HG02840 (cell line): Measurements from ENCODE around the gene JKAMP.
A peak's percentile ranks its signal among the peaks of the same experiment; 100 is the strongest.

Experiments
- ATAC-seq: cut with Tn5 transposase; IDR thresholded peaks from one replicate; pipeline ENCODE4 v1.9.1; 2021; ENCODE audit warnings: mild to moderate bottlenecking, moderate library complexity, moderate number of reproducible peaks; ENCODE audit not compliant: unreplicated experiment, low FRiP score

The JKAMP gene

GRCh38 chr14:59480166-59480565 is 4.2 kb upstream of the JKAMP start:
- no peak for ATAC-seq

DNA sequence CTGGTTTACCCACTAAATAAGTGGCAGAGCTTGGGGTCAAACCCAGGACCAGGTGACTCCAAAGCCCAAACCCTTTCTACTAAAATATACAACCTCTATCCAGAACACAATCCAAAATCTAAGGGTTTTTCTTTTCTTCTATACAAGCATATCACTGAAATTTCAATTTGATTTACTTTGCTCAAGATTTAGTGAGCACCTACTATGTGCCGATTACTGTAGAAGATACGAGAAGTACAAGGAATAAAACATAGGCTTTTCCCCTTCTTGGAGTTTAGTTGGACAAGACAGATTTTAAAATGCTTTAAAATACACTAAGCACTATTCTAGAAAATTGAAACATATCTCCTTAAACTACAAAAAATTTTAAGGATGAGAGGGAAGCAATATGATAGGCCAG is 2.9 kb upstream of the JKAMP start:
- ATAC-seq: no peak

DNA sequence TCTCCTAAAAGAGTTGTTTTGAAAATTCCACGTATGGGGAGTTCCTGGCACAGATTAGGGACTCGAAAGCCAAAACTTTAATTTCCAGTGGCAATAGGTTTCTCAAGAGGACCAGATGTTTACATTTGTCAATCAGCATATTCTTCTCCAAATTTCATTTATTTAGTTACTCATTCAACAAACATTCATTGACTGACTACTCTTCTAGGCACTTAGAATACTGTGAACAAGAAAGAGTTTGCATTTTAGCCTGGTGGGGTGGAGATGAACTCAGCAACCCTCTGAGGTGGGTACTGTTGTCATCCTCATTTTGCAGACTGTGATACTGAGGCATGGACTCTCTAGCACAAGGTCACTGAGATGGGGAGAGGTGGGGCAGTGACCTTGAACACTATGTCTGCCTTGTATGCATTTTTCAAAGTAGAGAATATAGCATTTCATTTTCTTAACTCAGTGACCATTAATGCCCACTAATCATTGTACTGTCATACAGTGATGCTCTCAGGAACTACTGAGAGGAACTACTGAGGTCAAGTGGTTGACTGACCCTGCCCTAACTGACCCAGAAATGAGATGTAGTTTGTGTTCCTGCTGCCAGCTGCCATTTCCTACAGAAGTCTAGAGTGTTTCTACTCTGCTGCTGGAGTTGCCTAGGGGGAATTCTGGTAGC is 2.3 kb upstream of the JKAMP start:
- no peak for ATAC-seq

GRCh38 chr14:59482541-59483331 is 1.6 kb upstream of the JKAMP start:
- no peak for ATAC-seq

GRCh38 chr14:59483363-59483762 is 954 bp upstream of the JKAMP start:
- ATAC-seq: no peak

- ATAC-seq: peak; percentile 49
Measured at GRCh38 chr14:59484639-59485175, 390 bp downstream of the JKAMP start.

DNA sequence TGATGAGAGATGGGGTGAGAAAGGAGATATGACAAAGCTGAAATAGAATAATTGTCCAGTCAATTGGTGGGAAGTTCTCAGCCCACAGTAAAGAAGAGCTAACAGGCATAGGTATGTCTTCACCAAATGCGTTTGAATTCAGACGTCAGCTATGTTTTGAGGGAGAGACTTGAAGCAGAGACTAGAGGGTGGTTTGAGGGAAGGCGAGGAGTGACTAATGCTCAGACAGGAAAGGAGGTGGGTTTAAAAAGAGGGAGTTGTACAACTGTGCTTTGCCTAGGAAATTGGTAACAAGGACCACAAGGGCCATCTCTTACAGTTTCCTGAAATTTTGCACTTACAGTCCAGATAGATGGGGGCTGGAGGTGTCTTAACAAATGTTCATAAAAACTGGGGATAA is 6.4 kb downstream of the JKAMP start:
- no peak for ATAC-seq

GRCh38 chr14:59492384-59492783 is 8.1 kb downstream of the JKAMP start:
- ATAC-seq: no peak

DNA sequence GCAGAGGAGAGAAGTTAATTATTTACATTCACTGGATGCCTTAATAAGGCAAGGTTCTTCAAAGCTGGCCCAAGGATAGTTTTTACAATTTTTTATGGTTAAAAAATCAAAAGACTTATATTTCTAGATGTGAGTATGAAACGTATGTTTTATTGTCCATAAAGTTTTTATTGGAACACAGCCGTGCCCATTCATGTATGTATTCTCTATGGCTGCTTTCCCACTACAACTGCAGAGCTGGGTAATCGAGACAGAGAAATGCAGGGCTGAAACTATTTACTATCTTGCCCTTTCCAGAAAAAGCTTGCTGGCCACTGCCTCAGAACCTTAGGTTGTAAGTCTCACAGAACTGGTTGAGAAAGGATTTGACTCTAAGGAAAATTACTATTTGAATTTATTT is 16.4 kb downstream of the JKAMP start:
- no peak for ATAC-seq

DNA sequence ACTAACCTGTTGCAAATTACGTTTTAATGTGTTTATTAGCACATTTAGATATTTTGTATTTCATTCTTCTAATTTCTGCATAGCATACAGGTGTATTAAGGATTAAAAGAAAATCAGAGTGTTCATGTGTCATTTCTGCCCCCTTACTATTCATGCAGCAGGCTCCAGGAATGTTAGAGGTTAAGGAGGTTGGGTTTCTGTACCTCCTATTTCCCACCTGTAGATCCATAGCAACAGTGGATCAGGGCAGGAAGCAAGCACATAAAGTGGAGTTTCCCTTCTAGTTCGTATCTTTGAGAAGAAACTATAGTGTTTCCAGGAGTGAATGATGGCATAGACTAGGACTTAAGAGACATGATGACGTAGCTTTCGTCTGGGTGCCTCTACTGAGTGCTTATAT is 18.9 kb downstream of the JKAMP start:
- no peak for ATAC-seq

GRCh38 chr14:59507063-59507751 is 22.9 kb downstream of the JKAMP start:
- ATAC-seq: no peak

DNA sequence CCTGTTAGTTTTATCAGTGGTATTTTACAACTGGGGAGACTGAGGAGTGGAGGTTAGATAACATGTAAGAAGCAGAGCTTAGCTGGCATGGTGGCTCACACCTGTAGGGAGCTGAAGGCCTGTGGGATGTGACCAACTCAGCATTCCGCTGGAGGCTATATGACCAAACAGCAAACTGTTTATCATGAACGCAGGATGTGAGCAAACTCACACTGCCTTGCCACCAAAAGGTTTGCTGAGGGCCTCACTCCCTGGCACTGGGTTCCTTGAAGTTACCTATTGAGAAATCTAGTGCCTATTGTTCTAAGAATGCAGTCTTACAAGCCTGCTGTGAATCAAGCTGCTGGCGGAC is 23.4 kb downstream of the JKAMP start:
- no peak for ATAC-seq

DNA sequence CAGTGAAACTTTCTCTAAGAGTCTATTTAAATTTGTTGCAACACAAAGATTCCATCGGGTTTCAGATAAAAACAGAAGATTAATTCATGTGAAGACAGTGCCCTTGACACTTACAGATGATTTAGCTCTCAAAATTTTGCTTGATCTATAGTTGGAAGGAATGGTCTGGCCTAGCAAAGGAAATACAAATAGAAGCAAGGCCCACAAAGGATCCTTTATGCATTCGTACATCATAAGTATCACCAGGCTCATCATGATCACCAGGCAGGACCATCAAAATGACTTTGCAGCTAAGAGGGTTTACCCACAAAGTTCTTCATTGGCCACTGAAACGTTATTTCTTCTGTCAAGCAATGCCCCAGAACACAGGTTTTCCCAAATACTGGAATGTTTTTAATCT is 24.8 kb downstream of the JKAMP start:
- ATAC-seq: no peak

DNA sequence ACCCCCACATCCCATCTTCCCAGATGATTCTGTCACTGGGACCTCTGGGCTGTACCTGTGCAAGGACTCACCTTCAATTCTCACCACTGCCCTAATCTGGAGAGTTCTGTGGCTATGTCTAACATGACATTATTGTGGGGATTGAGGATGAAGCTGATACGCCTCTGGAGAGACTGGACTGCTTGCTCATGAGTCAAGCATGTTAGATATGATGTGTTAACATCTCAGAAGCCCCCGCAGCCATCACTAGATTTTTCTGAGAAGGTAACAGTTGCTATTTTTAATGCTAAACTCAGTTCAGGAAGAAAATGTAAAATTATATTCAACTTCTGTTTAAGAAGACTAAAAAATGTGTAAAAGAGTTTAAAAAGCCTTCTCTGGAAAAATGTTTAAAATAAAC is 25.7 kb downstream of the JKAMP start:
- ATAC-seq: no peak

DNA sequence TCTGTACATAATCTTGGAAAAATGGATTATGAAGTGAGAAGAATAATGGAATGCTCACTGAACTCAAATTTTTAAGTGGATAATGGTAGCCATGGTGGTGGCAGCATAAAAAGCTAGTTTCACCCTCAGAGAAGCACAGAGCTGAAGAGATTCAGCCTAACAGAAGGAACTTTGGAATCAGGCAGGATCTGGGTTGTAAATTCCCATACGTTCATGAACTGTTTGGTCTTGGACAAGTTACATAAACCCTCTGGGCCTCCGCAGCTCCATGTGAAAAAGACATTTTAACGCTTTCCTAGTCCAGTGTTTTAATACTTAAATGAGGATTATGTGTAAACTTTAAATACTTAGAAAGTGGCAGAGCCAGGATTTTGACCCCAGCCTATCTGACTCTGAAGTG is 26.6 kb downstream of the JKAMP start:
- ATAC-seq: no peak

GRCh38 chr14:59511916-59512575 is 27.7 kb downstream of the JKAMP start:
- ATAC-seq: no peak

DNA sequence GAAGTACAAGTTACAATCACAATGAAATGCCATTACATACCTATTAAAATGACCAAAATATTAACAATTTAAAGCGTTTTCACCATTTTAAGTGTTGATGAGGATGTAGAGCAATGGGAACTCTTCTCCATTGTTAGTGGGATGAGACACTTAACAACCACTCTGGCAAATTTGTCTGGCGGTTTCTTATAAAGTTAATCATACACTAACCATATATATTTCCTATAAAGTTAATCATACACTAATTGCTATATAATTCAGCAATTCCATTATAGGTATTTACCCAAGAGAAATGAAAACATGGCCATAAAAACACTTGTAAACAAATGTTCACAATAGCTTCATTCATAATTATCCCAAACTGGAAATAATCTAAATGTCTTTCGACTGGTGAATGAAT is 35.9 kb downstream of the JKAMP start:
- no peak for ATAC-seq

- ATAC-seq: no peak
Measured at GRCh38 chr14:59529189-59529588, 44.9 kb downstream of the JKAMP start.

DNA sequence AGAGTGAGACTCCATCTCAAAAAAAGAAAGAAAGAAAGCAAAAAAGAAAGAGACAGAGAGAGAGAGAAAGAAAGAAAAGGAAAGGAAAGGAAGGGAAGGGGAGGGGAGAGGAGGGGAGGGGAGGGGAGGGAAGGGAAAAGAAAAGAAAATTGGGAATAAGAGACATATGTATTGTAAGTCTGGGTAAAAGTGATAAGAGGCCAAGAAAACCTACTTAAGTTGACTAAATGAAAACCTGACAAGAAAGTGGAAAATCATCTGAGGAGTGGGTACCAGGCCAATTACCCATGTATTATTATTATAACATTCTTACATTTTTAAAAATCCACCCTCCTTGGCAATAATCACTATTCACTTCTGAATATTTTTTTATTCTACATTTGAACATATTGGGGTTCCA is 46.0 kb downstream of the JKAMP start:
- ATAC-seq: no peak

- no peak for ATAC-seq
Measured at GRCh38 chr14:59532419-59532818, 48.1 kb downstream of the JKAMP start.
